Measurements from ENCODE around the gene CDC25B. TPM values are rescaled to one million over a fixed set of nuclear protein-coding genes. Genes with fewer than 3 reads are reported as not detected.

Gene CDC25B
- total RNA-seq, 1 experiment from 2014 or later, result 223 TPM

DNA sequence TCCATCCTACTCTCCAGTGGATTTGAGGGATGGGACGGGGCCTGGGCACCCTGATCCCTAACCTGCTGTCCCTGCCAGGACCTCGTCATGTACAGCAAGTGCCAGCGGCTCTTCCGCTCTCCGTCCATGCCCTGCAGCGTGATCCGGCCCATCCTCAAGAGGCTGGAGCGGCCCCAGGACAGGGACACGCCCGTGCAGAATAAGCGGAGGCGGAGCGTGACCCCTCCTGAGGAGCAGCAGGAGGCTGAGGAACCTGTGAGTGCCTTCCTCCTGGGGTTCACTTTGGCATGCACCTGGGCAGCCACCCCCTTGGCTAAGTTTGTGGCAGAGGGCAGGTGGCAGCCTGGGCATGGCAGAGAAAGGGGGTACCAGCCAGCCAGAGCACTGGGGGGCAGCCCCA is 5.7 kb downstream of the CDC25B start:
- ChIA-PET CTCF (no interaction called here), RAD21 (ENCODE audit: low non-redundant PET in 1 of 2, low total read pairs in 2 of 2, uncharacterized antibody in 2 of 2, unreplicated experiment in 2 of 2) (no interaction called here), POLR2A (no interaction called here)
- H3K9me3 ChIP-seq (ENCODE audit: control insufficient read depth in 1 of 2, insufficient read depth in 1 of 2, low read depth in 1 of 2, low read length in 2 of 2), result no peaks in the 10 kb centered on the region
- BruUV-seq (replicated peaks), result no TSS peak
- H3K27me3 ChIP-seq (ENCODE audit: insufficient read depth, low read length), result no peaks in the 10 kb centered on the region
- no peak overlapping the region for H3K4me2 ChIP-seq (ENCODE audit: low read length)
- H3K79me2 ChIP-seq (ENCODE audit: insufficient read depth, low read length), result peaks cover 62% of the 10 kb centered on the region
- peaks cover 47 to 80% of the 10 kb centered on the region in 2 experiments for H3K4me1 ChIP-seq (ENCODE audit: control insufficient read depth in 1 of 2, insufficient read depth in 2 of 2, low read length in 2 of 2)
- no peak overlapping the region for H3K4me3 ChIP-seq (replicated peaks in 1 of 2; ENCODE audit: low read depth in 1 of 2, low read length in 2 of 2)
- TF ChIP-seq POLR2A (IDR thresholded peaks at IDR 0.05; ENCODE audit: borderline replicate concordance, extremely low read depth, insufficient read depth, insufficient read length) (no peak), ELF1 (IDR thresholded peaks at IDR 0.05; ENCODE audit: borderline replicate concordance, low read depth) (no peak), REST (IDR thresholded peaks at IDR 0.05; ENCODE audit: low read depth) (no peak), CTCF (IDR thresholded peaks at IDR 0.05 in 2 of 3, conservative IDR thresholded peaks at IDR 0.05 in 1 of 3; ENCODE audit: borderline replicate concordance in 1 of 3, insufficient read depth in 1 of 3, low read depth in 2 of 3, low read length in 2 of 3) (no peak), ZBTB33 (IDR thresholded peaks at IDR 0.05; ENCODE audit: extremely low read depth, insufficient replicate concordance, low read length) (no peak), POLR2AphosphoS5 (IDR thresholded peaks at IDR 0.05; ENCODE audit: low read depth, low read length) (peak; percentile 16; the same call in 1 of the 2 replicates), SP1 (IDR thresholded peaks at IDR 0.05; ENCODE audit: low read depth) (no peak)
- TF ChIP-seq, protein P1, sequence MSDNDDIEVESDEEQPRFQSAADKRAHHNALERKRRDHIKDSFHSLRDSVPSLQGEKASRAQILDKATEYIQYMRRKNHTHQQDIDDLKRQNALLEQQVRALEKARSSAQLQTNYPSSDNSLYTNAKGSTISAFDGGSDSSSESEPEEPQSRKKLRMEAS (IDR thresholded peaks at IDR 0.05), result no peak
- H3K9ac ChIP-seq (ENCODE audit: low read length), result no peak overlapping the region
- peaks cover 34 to 74% of the 10 kb centered on the region in 2 experiments for H3K36me3 ChIP-seq (ENCODE audit: control insufficient read depth in 1 of 2, insufficient read depth in 2 of 2, low read length in 2 of 2)
- no peaks in the 10 kb centered on the region for H3K9me2 ChIP-seq (ENCODE audit: insufficient read depth)
- peak overlapping the region; percentile 30; the same call in 1 of the 2 replicates for H3K27ac ChIP-seq (ENCODE audit: low read depth, low read length)
- no peak for DNase-seq (ENCODE audit: low read depth, low spot score)
- intact Hi-C loops (cut with micrococcal nuclease), result no loop called here
- H4K20me1 ChIP-seq (ENCODE audit: insufficient read depth), result no peaks in the 10 kb centered on the region
- no peak for ATAC-seq
- H2AFZ ChIP-seq (ENCODE audit: low read depth, low read length, poor library complexity, severe bottlenecking), result no peak overlapping the region

Measured in HCT116 (cell line).